Inflammatory macrophage (primary cell): ENCODE data around the gene STUM.

ENCODE experiments used
- DNase-seq, 2 donors: peaks; one replicate each; pipeline ENCODE4 v3.0.0-alpha.2; 2020 to 2022

Gene STUM

GRCh38 chr1:226534098-226534497 lies 14.5 kb upstream of the STUM start:
- DNase-seq = peak in 1 of 2 donors; percentile 13

- DNase-seq = no peak
Measured at GRCh38 chr1:226534645-226535044, 13.9 kb upstream of the STUM start.

GRCh38 chr1:226535666-226536065 lies 12.9 kb upstream of the STUM start:
- DNase-seq = no peak

- DNase-seq = no peak
Measured at GRCh38 chr1:226541231-226541630, 7.3 kb upstream of the STUM start.

GRCh38 chr1:226541631-226542622 lies 6.6 kb upstream of the STUM start:
- DNase-seq = no peak

- no peak for DNase-seq
Measured at GRCh38 chr1:226542623-226543103, 5.9 kb upstream of the STUM start.

- no peak for DNase-seq
Measured at GRCh38 chr1:226545836-226546596, 2.5 kb upstream of the STUM start.

GRCh38 chr1:226546926-226547325 lies 1.6 kb upstream of the STUM start:
- DNase-seq = no peak

- DNase-seq = peak; percentile 80 to 89
Measured at GRCh38 chr1:226547754-226548191, 791 bp upstream of the STUM start.

GRCh38 chr1:226549094-226549936 lies 751 bp downstream of the STUM start:
- DNase-seq = peak in 1 of 2 donors; percentile 13

- peak in 1 of 2 donors; percentile 23 for DNase-seq
Measured at GRCh38 chr1:226549937-226550671, 1.5 kb downstream of the STUM start.

GRCh38 chr1:226550672-226551041 lies 2.1 kb downstream of the STUM start:
- DNase-seq = no peak

GRCh38 chr1:226551299-226551698 lies 2.7 kb downstream of the STUM start:
- DNase-seq = no peak

GRCh38 chr1:226552061-226552460 lies 3.5 kb downstream of the STUM start:
- no peak for DNase-seq

GRCh38 chr1:226553266-226553923 lies 4.8 kb downstream of the STUM start:
- DNase-seq = no peak

- no peak for DNase-seq
Measured at GRCh38 chr1:226553924-226554282, 5.3 kb downstream of the STUM start.

- no peak for DNase-seq
Measured at GRCh38 chr1:226555092-226555491, 6.5 kb downstream of the STUM start.

- no peak for DNase-seq
Measured at GRCh38 chr1:226557424-226557823, 8.9 kb downstream of the STUM start.

GRCh38 chr1:226558036-226558650 lies 9.6 kb downstream of the STUM start:
- no peak for DNase-seq

- no peak for DNase-seq
Measured at GRCh38 chr1:226560243-226560642, 11.7 kb downstream of the STUM start.

GRCh38 chr1:226562989-226563388 lies 14.4 kb downstream of the STUM start:
- DNase-seq = no peak
